ENCODE results near the gene PTPRS.
A peak's percentile ranks its signal among the peaks of the same experiment; 100 is the strongest.
"Not testable (repeated sequence)": the region's sequence is repeated elsewhere in the genome, so short reads cannot be mapped to it uniquely, and the experiment has no call there.

The PTPRS gene

GRCh38 chr19:5340637-5341447 lies at the start of gene PTPRS:
PTPRS (minus strand) TSS chr19:5340812; CDS start chr19:5286140, 54,672 bp downstream.
- peak; percentile 75 to 80 for DNase-seq

- no peak for DNase-seq
Observed at GRCh38 chr19:5389353-5389752, 48.7 kb upstream of the PTPRS start.

- no peak for DNase-seq
Observed at GRCh38 chr19:5387472-5387871, 46.9 kb upstream of the PTPRS start.

GRCh38 chr19:5386841-5387240 lies 46.2 kb upstream of the PTPRS start:
- DNase-seq, result no peak

- DNase-seq, result not testable (repeated sequence)
Observed at GRCh38 chr19:5381197-5381596, 40.6 kb upstream of the PTPRS start.

- DNase-seq, result no peak
Observed at GRCh38 chr19:5380215-5380919, 39.8 kb upstream of the PTPRS start.

- no peak for DNase-seq
Observed at GRCh38 chr19:5376928-5377327, 36.3 kb upstream of the PTPRS start.

GRCh38 chr19:5372572-5373200 lies 32.1 kb upstream of the PTPRS start:
- DNase-seq, result no peak

- peak; percentile 30 to 40 for DNase-seq
Observed at GRCh38 chr19:5369962-5370367, 29.4 kb upstream of the PTPRS start.

GRCh38 chr19:5369304-5369703 lies 28.7 kb upstream of the PTPRS start:
- DNase-seq, result no peak

- DNase-seq, result no peak
Observed at GRCh38 chr19:5367530-5368133, 27.0 kb upstream of the PTPRS start.

GRCh38 chr19:5365905-5366304 lies 25.3 kb upstream of the PTPRS start:
- no peak for DNase-seq

GRCh38 chr19:5364674-5365073 lies 24.1 kb upstream of the PTPRS start:
- DNase-seq, result no peak

GRCh38 chr19:5361839-5362238 lies 21.2 kb upstream of the PTPRS start:
- DNase-seq, result not testable (repeated sequence)

GRCh38 chr19:5361407-5361806 lies 20.8 kb upstream of the PTPRS start:
- no peak for DNase-seq

- DNase-seq, result peak in 1 of 2 experiments; percentile 21
Observed at GRCh38 chr19:5360003-5360780, 19.6 kb upstream of the PTPRS start.

GRCh38 chr19:5358173-5358800 lies 17.7 kb upstream of the PTPRS start:
- DNase-seq, result peak; percentile 27 to 32

GRCh38 chr19:5357584-5357983 lies 17.0 kb upstream of the PTPRS start:
- DNase-seq, result no peak

- DNase-seq, result no peak
Observed at GRCh38 chr19:5356918-5357317, 16.3 kb upstream of the PTPRS start.

GRCh38 chr19:5356428-5356827 lies 15.8 kb upstream of the PTPRS start:
- DNase-seq, result no peak

- no peak for DNase-seq
Observed at GRCh38 chr19:5355693-5356092, 15.1 kb upstream of the PTPRS start.

- DNase-seq, result no peak
Observed at GRCh38 chr19:5355076-5355475, 14.5 kb upstream of the PTPRS start.

Data from SHP77 (cell line).